DOHH2 (cell line): ENCODE results near the gene PACS2.

Experiments
- H3F3A ChIP-seq: fragments of 200-600 bp; sonication (generic), shearing (Covaris generic); 2 replicates; pipeline ENCODE4 v1.6.0; 2016; ENCODE audit warnings: antibody characterized with exemption, mild to moderate bottlenecking; ENCODE audit not compliant: control insufficient read depth, insufficient read depth
- H3K27ac ChIP-seq: fragments of 200-600 bp; sonication (generic); 2 replicates; pipeline ENCODE4 v1.5.1; 2014; ENCODE audit warnings: low read depth, mild to moderate bottlenecking, low read length, moderate library complexity
- H3K27me3 ChIP-seq: fragments of 200-600 bp; sonication (generic); 2 replicates; pipeline ENCODE4 v1.6.1; 2014; ENCODE audit warnings: mild to moderate bottlenecking, low read length, mixed read lengths; ENCODE audit not compliant: control insufficient read depth
- H3K36me3 ChIP-seq: fragments of 200-600 bp; sonication (generic); 2 replicates; pipeline ENCODE4 v1.6.1; 2014; ENCODE audit warnings: mild to moderate bottlenecking, low read length, moderate library complexity, mixed read lengths; ENCODE audit not compliant: control insufficient read depth
- H3K4me1 ChIP-seq: fragments of 200-600 bp; sonication (generic); 2 replicates; pipeline ENCODE4 v1.6.1; 2014; ENCODE audit warnings: mild to moderate bottlenecking, low read length, mixed read lengths; ENCODE audit not compliant: control insufficient read depth
- H3K4me2 ChIP-seq: fragments of 200-600 bp; sonication (generic); 2 replicates; pipeline ENCODE4 v1.6.0; 2014; ENCODE audit warnings: mild to moderate bottlenecking, low read length, moderate library complexity
- H3K4me3 ChIP-seq: fragments of 200-600 bp; sonication (generic); 2 replicates; pipeline ENCODE4 v1.5.1; 2014; ENCODE audit warnings: mild to moderate bottlenecking, low read length, mixed read lengths
- H3K79me2 ChIP-seq: fragments of 200-600 bp; sonication (generic); 2 replicates; pipeline ENCODE4 v1.6.1; 2014; ENCODE audit warnings: mild to moderate bottlenecking, low read length, mixed read lengths; ENCODE audit not compliant: control insufficient read depth
- H3K9me2 ChIP-seq: fragments of 200-600 bp; sonication (generic); replicated peaks from 2 replicates; pipeline ENCODE4 v1.6.1; 2014; ENCODE audit warnings: mild to moderate bottlenecking, low read length, mixed read lengths; ENCODE audit not compliant: control insufficient read depth
- H3K9me3 ChIP-seq: fragments of 200-600 bp; sonication (generic); 2 replicates; pipeline ENCODE4 v1.6.1; 2014; ENCODE audit warnings: antibody characterized with exemption, low read length, mixed read lengths; ENCODE audit not compliant: control insufficient read depth, insufficient read depth
- H4K20me1 ChIP-seq: fragments of 200-600 bp; sonication (generic); 2 replicates; pipeline ENCODE4 v1.6.0; 2014; ENCODE audit warnings: low read depth, mild to moderate bottlenecking, antibody characterized with exemption, low read length, moderate library complexity; ENCODE audit not compliant: control insufficient read depth, insufficient read depth
- CTCF ChIP-seq: fragments of 200-600 bp; sonication (generic); IDR thresholded peaks from one replicate; pipeline ENCODE4 v1.5.1; 2014; ENCODE audit warnings: antibody characterized with exemption, mild to moderate bottlenecking, low read depth, low read length; ENCODE audit not compliant: poor library complexity, severe bottlenecking
- EZH2phosphoT487 ChIP-seq: fragments of 200-600 bp; sonication (generic); IDR thresholded peaks from 2 replicates; pipeline ENCODE4 v1.6.1; 2017; ENCODE audit warnings: borderline replicate concordance, mild to moderate bottlenecking, antibody characterized with exemption, low read length, moderate library complexity, mixed read lengths

PACS2 gene

DNA sequence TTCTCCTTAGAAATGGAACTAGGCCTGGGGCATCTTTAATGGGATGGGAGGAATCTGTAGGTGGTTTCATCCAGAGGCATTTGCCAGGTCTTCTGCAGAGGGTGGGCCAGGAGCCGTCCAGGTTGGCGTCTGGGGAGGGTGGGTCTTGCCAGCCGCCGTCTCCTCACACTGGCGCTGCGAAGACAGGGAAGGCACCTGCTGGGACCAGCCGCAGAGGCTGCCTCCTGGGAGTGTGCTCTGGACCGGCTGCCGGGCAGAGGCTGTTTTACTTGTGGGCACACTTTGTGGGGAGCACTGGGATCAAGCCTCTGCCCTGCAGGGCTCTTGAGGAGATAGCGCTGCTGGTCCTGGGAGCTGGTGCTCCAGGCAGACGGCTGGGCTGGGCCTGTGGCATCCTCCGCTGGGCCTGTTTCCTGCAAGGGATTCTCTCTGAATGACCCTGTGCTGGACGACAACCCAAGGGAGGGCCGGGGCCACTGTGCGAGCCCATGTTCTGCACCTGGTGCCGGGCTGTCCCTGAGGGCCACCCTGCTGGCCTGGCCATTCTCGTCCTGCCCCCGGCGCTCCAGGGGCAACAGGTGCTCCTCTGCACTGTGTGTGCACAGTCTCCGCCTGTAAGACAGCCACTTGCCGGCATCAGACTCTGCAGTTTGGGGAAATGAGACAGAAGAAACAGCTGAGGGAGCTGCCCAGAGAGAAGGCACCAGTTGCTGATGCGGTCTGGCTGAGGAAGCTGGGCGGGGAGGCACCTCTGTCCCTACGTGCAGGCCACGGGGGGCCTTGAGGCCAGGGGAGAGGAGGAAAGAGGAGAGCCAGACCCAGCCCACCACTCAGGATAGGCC lies 73.8 kb downstream of the PACS2 start:
- Histone ChIP-seq H3K4me1 (peaks cover 9% of the 10 kb centered on the region), H3K4me2 (no peak overlapping the region), H3K9me2 (no peaks in the 10 kb centered on the region), H3F3A (no peaks in the 10 kb centered on the region), H3K27me3 (no peaks in the 10 kb centered on the region), H4K20me1 (no peaks in the 10 kb centered on the region), H3K36me3 (no peaks in the 10 kb centered on the region), H3K27ac (no peak overlapping the region), H3K9me3 (no peaks in the 10 kb centered on the region), H3K79me2 (no peaks in the 10 kb centered on the region), H3K4me3 (no peak overlapping the region)
- TF ChIP-seq EZH2phosphoT487 (no peak), CTCF (no peak)

DNA sequence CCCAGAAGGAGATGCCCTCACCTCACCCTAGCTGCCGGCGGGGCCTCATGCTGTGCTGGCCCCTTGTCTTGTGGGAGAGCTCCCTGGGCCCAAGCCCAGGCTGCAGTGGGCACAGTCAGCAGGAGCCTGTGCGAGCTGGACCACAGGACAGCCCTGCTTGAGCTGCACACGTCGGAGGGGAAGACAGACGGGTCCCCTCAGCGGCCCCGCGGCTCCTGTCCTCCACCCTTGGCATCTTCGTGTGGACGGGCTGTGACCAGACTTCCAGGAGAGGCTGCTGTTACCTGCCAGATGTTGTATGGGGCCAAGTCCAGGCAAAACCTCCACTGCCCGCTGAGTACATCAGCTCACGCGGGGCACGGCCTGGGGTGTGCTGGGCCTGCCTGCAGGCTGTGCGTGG lies 74.4 kb downstream of the PACS2 start:
- H3K4me2 ChIP-seq, result no peak overlapping the region
- H3K4me3 ChIP-seq, result no peak overlapping the region
- no peaks in the 10 kb centered on the region for H3K9me3 ChIP-seq
- H3K27me3 ChIP-seq, result no peaks in the 10 kb centered on the region
- no peaks in the 10 kb centered on the region for H4K20me1 ChIP-seq
- H3K9me2 ChIP-seq, result no peaks in the 10 kb centered on the region
- H3K36me3 ChIP-seq, result no peaks in the 10 kb centered on the region
- no peaks in the 10 kb centered on the region for H3K79me2 ChIP-seq
- H3K27ac ChIP-seq, result no peak overlapping the region
- H3K4me1 ChIP-seq, result peaks cover 9% of the 10 kb centered on the region
- TF ChIP-seq EZH2phosphoT487 (no peak), CTCF (no peak)
- no peaks in the 10 kb centered on the region for H3F3A ChIP-seq

DNA sequence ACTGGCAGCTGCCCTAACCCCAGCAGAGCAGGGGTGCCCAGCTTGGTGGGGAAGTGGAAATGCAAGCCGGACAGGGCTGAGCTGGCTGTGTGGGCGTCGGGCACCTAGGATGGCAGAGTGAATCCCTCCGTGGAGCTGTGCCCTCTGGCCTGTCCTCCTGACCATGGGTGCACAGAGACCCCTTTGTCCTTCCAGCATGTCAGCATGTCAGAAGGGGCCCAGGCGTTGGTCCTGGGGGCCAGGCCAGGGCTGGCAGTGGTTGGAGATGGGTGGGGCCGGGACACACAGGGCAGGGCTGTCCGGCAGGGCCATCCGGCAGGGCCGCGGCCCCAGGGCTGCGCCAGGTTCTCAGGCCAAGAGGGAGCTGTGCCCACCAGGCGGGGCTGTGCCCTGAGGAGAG lies 75.0 kb downstream of the PACS2 start:
- Histone ChIP-seq H3K9me2 (no peaks in the 10 kb centered on the region), H3K36me3 (no peaks in the 10 kb centered on the region), H4K20me1 (no peaks in the 10 kb centered on the region), H3K9me3 (no peaks in the 10 kb centered on the region), H3K27me3 (no peaks in the 10 kb centered on the region), H3F3A (no peaks in the 10 kb centered on the region), H3K4me1 (peaks cover 9% of the 10 kb centered on the region), H3K27ac (no peak overlapping the region), H3K4me3 (no peak overlapping the region), H3K79me2 (no peaks in the 10 kb centered on the region), H3K4me2 (no peak overlapping the region)
- TF ChIP-seq EZH2phosphoT487, result no peak
- TF ChIP-seq CTCF, result no peak
